ENCODE results near the gene LILRB2. TPM values are rescaled to one million over a fixed set of nuclear protein-coding genes. Genes with fewer than 3 reads are reported as not detected.
A peak's percentile ranks its signal among the peaks of the same experiment; 100 is the strongest.
"Not testable (repeated sequence)": the region's sequence is repeated elsewhere in the genome, so short reads cannot be mapped to it uniquely, and the experiment has no call there.

The LILRB2 gene
- total and polyA plus RNA-seq, 8 donors = 0.19 to 3.9 (median 1.5) TPM

DNA sequence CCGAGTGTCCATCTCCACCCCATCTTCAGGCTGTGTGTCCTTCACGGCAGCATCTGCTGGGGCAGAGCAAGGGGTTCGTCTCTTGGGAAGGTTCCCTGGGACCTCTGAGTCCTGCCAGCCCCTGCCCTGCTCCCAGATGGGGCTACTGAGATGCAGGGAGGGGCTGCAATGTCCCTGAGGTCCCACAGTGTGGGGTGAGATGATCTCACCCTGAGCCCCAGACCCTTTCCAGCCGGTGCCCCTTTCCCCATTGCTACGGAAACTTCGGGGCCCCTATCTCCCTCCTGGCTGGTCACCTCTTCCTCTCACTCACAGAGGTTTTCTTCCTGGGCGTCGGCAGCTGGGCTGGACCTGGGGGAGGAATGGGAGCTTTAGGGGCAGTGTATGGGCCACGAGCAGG, 5.0 kb downstream of the LILRB2 start:
- Histone ChIP-seq H3K4me3 (no peak overlapping the region), H3K9me3 (no peaks in the 10 kb centered on the region), H3K4me1 (no peaks in the 10 kb centered on the region), H3K36me3 (no peaks in the 10 kb centered on the region), H3K27me3 (no peaks in the 10 kb centered on the region), H3K27ac (no peak overlapping the region)
- WGBS, 2 donors = 32 to 42% methylated on average over 8 to 9 of the region's 9 CpGs
- no peak for FAIRE-seq
- intact Hi-C loops (cut with DNase I) = no loop called here
- TF ChIP-seq, protein P1, sequence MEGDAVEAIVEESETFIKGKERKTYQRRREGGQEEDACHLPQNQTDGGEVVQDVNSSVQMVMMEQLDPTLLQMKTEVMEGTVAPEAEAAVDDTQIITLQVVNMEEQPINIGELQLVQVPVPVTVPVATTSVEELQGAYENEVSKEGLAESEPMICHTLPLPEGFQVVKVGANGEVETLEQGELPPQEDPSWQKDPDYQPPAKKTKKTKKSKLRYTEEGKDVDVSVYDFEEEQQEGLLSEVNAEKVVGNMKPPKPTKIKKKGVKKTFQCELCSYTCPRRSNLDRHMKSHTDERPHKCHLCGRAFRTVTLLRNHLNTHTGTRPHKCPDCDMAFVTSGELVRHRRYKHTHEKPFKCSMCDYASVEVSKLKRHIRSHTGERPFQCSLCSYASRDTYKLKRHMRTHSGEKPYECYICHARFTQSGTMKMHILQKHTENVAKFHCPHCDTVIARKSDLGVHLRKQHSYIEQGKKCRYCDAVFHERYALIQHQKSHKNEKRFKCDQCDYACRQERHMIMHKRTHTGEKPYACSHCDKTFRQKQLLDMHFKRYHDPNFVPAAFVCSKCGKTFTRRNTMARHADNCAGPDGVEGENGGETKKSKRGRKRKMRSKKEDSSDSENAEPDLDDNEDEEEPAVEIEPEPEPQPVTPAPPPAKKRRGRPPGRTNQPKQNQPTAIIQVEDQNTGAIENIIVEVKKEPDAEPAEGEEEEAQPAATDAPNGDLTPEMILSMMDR (IDR thresholded peaks at IDR 0.05) = no peak
- no peak for DNase-seq
- no peak for ATAC-seq

DNA sequence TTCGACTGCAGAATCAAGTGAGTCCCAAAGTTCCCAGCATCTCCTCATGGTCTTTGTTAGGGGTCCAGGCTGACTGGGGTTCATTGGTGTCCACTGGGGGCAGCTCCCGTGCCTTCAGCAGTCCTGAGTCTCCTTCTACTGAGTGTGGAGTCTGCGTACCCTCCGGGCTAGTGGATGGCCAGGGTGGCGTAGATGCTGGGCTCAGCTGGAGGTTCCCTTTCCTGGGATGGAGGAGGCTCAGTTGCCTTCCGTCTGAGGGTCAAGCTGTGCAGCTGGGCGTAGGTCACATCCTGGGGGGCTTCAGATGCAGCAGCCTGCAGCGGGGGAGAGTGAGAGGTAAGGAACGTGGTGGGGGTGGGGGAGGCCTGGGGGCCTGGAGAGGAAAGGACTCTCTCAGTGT, 6.4 kb downstream of the LILRB2 start:
- H3K27me3 ChIP-seq; H3K36me3 ChIP-seq; FAIRE-seq; ATAC-seq; intact Hi-C loops (cut with DNase I); H3K27ac ChIP-seq; H3K4me3 ChIP-seq; H3K9me3 ChIP-seq; H3K4me1 ChIP-seq: not testable (repeated sequence)
- peak in 1 of 6 donors; percentile 0 for DNase-seq
- WGBS, 2 donors = 38 to 48% methylated on average over 9 of the region's 9 CpGs

DNA sequence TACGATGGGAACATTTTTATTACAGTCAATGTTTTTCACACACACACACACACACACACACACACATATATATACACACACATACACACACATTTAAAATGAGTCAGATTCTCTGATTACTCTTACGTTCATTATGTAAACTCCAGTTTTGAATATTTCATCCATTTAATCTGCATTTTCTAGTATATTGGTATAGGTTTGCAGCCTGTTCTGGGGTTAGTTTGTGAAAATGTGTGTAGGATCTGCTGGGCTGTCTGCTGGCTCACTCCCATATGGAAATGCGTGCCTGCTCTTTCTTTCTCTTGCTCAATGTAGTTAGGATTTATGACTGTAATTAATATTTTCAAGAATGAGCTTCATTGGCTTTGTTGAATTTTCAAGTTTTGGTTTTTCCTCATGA, 7.1 kb downstream of the LILRB2 start:
- H3K27ac ChIP-seq = no peak overlapping the region
- TF ChIP-seq, protein P1 (IDR thresholded peaks at IDR 0.05) = no peak
- no peaks in the 10 kb centered on the region for H3K36me3 ChIP-seq
- no peaks in the 10 kb centered on the region for H3K9me3 ChIP-seq
- H3K4me3 ChIP-seq = no peak overlapping the region
- ATAC-seq (no peak), DNase-seq (no peak), FAIRE-seq (no peak)
- H3K4me1 ChIP-seq = no peaks in the 10 kb centered on the region
- intact Hi-C loops (cut with DNase I) = no loop called here
- WGBS, 2 donors = 45 to 57% methylated on average over 3 of the region's 3 CpGs
- H3K27me3 ChIP-seq = peaks cover 0 to 6% (median 0%) of the 10 kb centered on the region in 4 donors

DNA sequence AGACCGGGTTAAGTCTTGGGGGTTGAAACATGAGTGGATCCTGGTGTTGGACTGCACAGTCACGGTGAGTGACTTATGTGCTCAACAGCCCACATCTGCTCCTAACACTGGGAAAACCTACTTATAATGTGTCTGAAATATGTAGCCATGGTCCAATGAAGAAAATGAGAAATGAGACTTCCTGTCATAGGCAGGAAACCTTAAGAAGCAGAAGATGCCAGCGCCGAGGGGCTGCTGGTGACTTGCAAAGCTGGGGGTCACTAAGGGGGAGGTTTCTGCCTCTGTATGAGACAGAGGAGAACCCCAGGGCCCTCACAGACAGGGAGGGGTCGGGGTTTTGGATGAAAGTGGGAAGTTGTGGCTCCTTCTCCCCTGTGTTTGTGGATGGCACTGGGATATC, 8.7 kb downstream of the LILRB2 start:
- H3K4me3 ChIP-seq; H3K4me1 ChIP-seq; H3K27ac ChIP-seq; H3K9me3 ChIP-seq; H3K36me3 ChIP-seq; intact Hi-C loops (cut with DNase I); H3K27me3 ChIP-seq; FAIRE-seq: not testable (repeated sequence)
- peak in 1 of 4 donors; percentile 36 for ATAC-seq
- WGBS, 2 donors = 47 to 50% methylated on average over 5 of the region's 5 CpGs
- DNase-seq = peak in 1 of 6 donors; percentile 12

DNA sequence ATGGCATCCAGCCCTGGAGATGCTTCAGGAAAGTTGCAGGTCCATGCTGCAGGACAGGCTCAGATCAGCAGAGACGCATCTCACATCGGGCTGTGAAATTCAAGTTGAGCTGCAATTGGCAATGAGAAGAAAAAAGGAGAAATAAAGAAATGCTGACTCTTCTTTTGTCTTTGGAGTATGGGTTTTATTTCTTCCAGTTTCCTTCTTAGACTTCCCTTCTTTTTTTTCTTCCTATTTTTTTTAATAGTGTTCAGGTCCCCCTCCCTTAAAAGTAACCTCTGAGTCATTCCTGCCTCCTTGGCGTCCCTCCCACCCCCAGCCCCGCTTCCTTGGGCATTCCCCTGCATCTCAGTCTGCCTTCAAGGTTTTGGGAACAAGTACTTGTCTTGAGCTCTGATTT, 9.3 kb downstream of the LILRB2 start:
- H3K4me1 ChIP-seq; FAIRE-seq; H3K4me3 ChIP-seq; H3K36me3 ChIP-seq; H3K9me3 ChIP-seq; intact Hi-C loops (cut with DNase I); H3K27me3 ChIP-seq; H3K27ac ChIP-seq: not testable (repeated sequence)
- DNase-seq (peak in 1 of 6 donors; percentile 18), ATAC-seq (peak in 2 of 4 donors; percentile 51 to 70)
- 47 to 64% methylated on average over 4 of the region's 4 CpGs for WGBS, 2 donors

DNA sequence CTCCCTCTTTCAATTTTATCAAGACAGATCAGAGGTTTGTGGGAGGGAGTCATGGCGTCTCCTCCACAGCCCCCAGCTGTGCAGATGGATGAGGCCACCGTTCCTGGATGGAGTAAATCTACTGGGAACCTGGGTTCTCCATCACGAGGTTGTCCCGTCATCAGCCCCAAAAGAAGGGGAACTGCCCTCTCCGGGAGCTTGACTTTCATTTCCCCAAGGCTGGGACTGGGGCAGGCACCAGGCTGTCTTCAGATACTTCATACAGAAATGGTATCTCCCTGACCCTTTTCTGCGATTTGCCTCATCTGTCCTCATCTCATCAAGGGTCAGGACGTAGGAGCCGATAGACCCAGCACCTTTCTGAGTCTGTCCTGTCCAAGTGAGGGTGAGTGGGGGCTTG, 9.8 kb downstream of the LILRB2 start:
- Histone ChIP-seq H3K4me1 (no peaks in the 10 kb centered on the region), H3K27ac (no peak overlapping the region), H3K36me3 (no peaks in the 10 kb centered on the region), H3K27me3 (peaks cover 0 to 6% (median 0%) of the 10 kb centered on the region in 4 donors), H3K4me3 (no peak overlapping the region), H3K9me3 (no peaks in the 10 kb centered on the region)
- intact Hi-C loops (cut with DNase I) = no loop called here
- 53 to 67% methylated on average over 8 of the region's 8 CpGs for WGBS, 2 donors
- DNase-seq (peak in 1 of 6 donors; percentile 50), ATAC-seq (peak in 2 of 4 donors; percentile 71 to 81), FAIRE-seq (no peak)
- TF ChIP-seq, protein P1 (IDR thresholded peaks at IDR 0.05) = no peak

All from pancreas (tissue), 10 donors.